Activated CD4-positive, alpha-beta T cell treated with anti-CD3 and anti-CD28 coated beads, Interleukin-2, amount 50 U/mL, for 4 hours (primary cell): ENCODE results near the gene CMTM5.

ENCODE experiments used
- DNase-seq, 2 experiments: peaks; one replicate each; pipeline ENCODE4 v3.0.0-alpha.2; 2020

CMTM5 gene, protein sequence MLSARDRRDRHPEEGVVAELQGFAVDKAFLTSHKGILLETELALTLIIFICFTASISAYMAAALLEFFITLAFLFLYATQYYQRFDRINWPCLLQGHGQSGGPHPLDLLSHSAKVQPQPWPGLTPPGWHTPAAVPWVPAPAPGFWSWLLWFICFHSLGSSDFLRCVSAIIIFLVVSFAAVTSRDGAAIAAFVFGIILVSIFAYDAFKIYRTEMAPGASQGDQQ

DNA sequence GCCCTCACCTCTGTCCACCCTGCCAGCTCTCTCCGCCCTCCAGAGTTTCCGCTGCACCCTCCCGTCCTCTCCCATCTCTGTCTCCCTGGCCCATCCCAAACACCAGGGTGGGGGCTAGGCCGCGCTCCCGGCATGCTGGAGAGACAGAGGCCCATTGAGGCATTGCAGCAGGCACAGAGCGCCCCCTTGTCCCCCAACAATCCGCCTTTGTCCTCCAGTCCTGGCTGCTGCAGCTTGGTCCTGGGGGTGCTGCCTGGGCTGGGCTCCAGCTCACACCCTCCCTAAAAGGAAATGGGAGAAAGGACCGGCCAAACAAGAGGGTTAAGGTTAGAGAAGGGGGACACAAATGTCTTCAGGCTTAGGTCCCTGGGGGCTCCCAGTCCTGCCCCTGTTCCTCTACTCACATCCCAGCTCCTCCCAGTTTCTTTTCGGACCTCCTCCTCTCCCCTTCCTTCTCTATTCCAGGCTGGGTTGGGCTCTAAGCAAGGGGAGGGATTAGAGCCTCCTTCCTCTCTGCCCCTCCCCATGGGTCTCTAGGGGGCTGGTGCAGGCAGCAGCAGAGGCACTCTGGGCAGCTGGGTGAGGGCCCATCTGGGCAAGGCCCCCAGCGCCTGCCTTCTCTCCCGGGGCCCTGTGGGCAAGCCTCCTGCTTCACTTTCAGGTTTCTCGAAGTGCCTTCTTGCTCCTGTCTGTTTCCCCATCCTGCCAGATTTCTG, at the start of gene CMTM5:
Gene CMTM5, plus strand, starts transcription at position 565 of the 716 bp plus-strand sequence. CDS start 206 bp downstream, outside the sequence.
- no peak for DNase-seq

DNA sequence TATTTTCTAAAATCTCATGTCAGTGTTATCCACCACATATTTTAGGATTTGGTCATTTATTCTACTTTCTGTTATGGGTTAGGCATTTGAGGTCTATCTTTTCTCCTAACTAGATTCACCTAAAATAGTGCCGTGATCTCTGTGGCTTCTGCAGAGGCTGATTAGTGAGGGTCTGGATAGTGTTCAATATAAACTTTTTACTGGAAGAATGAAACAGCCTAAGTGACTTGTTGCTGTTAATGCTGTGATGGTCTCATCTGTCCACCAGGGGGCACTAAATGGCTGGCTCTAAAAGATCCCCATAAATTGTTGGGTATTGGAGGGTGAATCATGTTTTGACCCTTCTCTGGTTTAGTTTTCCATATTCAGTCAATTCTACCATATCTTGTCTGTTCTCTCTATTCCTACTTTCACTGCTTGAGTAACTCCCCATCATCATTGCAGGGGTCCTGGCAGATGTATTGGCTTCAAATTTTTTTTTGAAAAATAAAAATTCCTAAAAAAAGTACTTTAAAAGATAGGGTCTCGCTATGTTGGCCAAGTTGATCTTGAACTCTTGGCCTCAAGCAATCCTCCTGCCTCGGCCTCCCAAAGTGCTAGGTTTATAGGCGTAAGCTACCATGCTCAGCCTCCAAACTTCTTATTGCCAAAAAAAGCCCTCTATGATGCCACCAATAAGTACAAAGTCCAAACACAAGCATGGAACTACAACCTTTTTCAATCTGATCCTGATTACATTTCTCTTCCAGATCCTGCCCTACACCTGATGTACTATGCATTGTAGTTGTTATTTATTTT, 48.7 kb upstream of the CMTM5 start:
- DNase-seq = peak; percentile 57 to 59

- no peak for DNase-seq
These were observed 41.2 kb upstream of the CMTM5 start for GRCh38 chr14:23335623-23336022.

- DNase-seq = no peak
These were observed 37.2 kb upstream of the CMTM5 start for GRCh38 chr14:23339506-23340268.

DNA sequence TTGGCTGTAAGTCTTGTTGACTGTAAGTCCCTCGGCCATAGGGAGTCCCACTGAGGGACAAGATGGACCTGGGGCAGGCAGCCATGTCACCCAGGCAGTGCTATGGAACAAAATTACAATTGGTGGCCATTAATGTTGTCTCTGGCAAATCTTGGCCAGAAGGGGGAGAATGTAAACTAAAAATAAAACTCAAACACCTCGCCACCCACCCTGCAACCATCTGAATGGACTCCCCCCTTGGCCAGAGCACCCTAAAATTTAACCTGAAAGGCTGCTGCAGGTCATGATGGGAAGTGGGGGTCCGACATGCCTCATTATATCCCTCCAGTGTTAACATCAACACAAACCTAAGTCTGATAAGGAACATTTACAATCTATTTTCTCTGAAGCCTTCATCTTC, 32.4 kb upstream of the CMTM5 start:
- DNase-seq = no peak

GRCh38 chr14:23345987-23346692, 30.7 kb upstream of the CMTM5 start:
- DNase-seq = no peak

- DNase-seq = no peak
These were observed 30.0 kb upstream of the CMTM5 start for GRCh38 chr14:23346693-23347405.

GRCh38 chr14:23347406-23348296, 29.2 kb upstream of the CMTM5 start:
- DNase-seq = no peak

- no peak for DNase-seq
These were observed 28.6 kb upstream of the CMTM5 start for GRCh38 chr14:23348297-23348655.

DNA sequence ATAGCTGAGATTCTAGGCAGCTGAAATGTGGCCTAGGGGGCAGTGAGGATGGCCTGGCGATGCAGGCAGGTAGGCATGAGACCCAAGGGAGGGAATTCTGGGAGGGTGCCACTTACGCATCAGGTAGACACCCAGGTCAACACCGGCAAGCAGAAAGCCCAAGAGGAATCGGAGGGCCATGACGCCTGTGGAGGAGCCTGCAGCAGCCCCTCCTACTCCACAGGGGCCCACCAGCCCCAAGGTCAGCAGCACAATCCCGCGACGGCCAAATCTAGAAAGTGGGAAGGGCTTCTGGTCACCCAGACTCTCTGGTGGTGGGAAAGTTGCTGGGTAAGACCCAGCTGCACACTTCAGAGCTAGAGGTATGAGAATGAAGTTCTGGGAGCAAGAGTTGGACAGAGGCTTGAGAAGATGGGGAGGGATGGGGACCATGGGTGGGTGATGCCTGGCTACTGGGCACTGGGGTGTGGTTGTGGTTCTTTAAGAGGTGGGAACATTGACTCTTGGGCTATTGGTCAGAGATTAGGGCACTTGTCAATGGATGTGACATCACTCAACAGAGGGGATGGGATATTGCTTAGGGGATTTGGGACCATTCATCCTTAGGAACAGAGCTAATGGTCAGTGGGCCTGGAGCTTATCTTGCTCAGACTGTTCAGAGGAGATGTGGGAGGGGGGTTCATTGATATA, 27.5 kb upstream of the CMTM5 start:
- DNase-seq = no peak

- DNase-seq = no peak
These were observed 25.0 kb upstream of the CMTM5 start for GRCh38 chr14:23351681-23352505.

- DNase-seq = peak; percentile 52 to 54
These were observed 24.1 kb upstream of the CMTM5 start, which contains the start of gene SLC22A17 for GRCh38 chr14:23352506-23353432. Gene SLC22A17 (minus strand): TSS chr14:23352887.

GRCh38 chr14:23353433-23353780, 23.4 kb upstream of the CMTM5 start:
- no peak for DNase-seq

DNA sequence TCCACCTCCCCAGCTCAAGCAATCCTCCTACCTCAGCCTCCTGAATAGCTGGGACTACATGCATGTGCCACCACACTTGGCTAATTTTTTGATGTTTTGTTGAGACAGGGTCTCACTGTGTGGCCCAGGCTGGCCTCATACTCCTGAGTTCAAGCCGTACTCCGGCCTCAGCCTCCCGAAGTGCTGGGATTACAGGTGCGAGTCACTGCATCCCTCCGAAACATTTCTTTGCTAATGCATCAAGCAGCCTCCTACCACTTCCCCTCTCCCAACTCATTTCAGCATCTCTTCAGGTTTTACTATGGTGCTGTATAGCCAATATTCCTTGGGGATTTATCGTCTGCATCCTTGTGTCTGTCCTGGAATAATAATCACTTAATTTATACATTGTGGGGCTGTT, 21.9 kb upstream of the CMTM5 start:
- no peak for DNase-seq

GRCh38 chr14:23355871-23356435, 20.9 kb upstream of the CMTM5 start:
- no peak for DNase-seq

GRCh38 chr14:23356662-23357061, 20.2 kb upstream of the CMTM5 start:
- DNase-seq = no peak

- DNase-seq = no peak
These were observed 19.6 kb upstream of the CMTM5 start for GRCh38 chr14:23357261-23357660.

GRCh38 chr14:23358042-23358441, 18.8 kb upstream of the CMTM5 start:
- DNase-seq = no peak
